ENCODE measurements around the gene TMEM248.
"Not testable (repeated sequence)": the region's sequence is repeated elsewhere in the genome, so short reads cannot be mapped to it uniquely, and the experiment has no call there.

TMEM248 gene

DNA sequence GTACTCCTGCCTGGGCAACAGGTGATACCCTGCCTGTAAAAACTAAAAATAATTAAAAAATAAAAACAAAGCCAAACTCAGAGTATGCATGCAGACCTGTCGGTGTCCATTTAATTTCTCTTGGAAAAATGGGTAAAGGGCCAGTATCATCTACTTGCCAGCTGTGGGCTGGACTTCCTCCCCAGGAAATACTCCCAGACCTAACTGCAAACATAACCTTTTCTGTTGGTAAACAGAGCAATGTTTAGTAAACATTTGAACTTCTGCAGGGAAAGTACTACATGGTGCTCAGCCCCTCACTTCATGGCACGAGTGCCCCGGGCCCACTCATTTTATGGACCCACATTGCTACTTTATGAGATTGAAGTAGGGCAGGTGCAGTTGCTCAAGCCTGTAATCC is 10.2 kb upstream of the TMEM248 start:
- no peak for DNase-seq (ENCODE audit: low spot score)

DNA sequence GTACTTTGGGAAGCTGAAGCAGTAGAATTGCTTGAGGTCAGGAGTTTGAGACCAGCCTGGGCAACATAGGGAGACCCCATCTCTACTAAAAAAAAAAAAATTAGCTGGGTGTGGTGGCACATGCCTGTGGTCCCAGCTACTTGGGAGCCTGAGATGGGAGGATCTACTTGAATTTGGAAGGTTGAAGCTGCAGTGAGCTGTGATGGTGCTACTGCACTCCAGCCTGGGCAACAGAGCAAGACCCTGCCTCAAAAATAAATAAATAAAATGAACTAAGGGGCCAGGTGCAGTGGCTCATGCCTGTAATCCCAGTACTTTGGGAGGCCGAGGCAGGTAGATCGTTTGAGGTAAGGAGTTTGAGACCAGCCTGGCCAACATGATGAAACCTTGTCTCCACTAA is 9.8 kb upstream of the TMEM248 start:
- DNase-seq (ENCODE audit: low spot score): not testable (repeated sequence)

DNA sequence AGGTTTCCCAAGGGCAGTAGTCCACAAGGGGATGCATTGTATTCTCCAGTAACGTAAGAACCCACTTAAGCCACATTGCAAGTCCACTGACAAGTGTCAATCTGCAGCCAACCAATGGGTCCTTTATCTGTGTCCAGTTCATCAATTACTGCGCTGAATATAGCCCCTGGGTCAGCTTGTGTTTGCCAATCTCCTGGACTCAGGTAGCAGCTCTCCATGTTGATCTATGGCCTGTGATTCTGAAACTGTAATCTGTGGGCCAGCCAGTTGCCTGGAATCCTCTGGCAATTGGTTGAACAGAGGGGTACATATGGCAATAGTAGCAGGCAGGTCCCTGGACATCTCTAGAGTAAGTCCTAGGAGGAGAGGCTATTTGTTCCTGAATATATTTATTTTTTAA is 8.8 kb upstream of the TMEM248 start:
- DNase-seq (ENCODE audit: low spot score): no peak

DNA sequence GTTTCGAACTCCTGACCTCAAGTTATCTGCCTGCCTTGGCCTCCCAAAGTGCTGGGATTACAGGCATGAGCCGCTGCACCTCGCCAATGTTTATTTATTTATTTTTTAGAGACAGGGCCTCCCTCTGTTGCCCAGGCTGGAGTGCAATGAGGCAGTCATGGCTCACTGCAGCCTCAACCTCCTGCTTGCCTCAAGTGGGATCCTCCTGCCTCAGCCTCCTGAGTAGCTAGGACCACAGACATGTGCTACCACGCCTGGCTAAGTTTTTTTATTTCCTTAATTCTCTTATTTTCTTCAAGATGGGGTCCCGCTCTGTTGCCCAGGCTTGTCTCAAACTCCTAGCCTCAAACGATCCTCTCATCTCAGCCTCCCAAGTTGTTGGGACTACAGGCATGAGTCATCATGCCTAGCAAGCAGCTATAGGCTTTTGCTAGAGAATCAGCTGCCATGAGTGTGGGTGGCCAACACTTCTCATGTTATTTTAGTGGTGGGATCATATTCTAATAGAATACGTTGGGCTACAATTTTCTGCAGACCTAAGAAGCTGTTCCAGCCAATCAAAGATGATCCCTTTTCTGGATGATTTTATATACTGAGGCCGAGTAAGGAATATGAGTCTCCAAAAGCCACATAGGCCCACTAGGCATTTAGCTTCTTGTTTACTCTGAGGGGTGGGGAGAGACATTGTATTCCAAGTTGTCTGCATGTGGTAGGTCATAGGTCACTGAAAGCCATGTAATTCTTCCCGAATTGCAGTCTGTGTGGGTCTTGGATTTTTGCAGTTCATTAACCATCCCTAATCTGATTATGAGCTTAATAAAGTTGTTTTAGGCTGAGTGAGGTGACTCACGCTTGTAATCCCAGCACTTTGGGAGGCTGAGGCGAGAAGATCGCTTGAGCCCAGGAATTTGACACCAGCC is 7.6 kb upstream of the TMEM248 start:
- no peak for DNase-seq (ENCODE audit: low spot score)

DNA sequence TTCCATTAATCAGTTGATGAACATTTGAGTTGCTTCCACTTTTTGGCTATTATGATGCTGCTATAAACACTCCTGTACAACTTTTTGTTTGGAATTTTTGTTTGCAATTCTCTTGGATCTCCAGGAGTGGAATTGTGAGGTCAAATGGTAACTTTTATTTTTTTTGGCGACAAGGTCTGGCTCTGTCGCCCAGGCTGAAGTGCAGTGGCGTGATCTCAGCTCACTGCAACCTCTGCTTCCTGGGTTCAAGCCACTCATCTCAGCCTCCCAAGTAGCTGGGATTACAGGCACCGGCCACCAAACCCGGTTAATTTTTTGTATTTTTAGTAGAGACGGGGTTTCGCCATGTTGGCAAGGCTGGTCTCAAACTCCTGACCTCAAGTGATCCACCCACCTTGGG is 3.1 kb upstream of the TMEM248 start:
- DNase-seq (ENCODE audit: low spot score): not testable (repeated sequence)

DNA sequence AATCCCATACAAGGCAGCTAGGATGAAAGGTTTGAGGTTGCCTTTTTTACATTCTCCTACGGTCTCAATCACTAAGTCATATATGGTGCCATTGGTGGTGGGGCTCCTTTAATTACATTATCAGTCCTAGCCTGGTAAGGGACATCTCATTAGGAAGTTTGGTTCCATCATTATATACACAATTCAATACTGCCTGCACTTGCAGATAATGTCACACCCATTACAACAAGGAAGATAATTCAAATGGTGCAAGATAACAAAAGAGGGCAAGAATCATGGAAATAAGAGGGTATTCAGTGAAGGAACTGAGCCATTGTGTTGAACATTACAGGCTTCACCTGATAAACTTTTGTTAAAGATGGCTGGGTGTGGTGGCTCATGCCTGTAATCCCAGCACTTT is 1.7 kb upstream of the TMEM248 start:
- DNase-seq (ENCODE audit: low spot score): no peak

DNA sequence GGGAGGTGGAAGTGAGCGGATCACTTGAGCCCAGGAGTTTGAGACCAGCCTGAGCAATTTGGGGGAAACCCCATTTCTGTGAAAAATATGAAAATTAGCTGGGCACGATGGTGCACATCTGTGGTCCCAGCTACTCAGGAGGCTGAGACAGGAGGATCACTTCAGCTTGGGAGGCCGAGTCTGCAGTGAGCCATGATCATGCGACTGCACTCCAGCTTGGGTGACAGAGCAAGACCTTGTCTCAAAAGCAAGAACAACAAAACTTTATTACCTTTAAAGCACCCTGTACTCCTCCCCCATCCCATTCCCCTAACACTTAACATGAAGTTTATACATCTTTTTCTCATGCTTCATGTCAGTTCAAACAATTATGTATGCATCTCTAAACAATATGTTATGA is 1.3 kb upstream of the TMEM248 start:
- no peak for DNase-seq (ENCODE audit: low spot score)

DNA sequence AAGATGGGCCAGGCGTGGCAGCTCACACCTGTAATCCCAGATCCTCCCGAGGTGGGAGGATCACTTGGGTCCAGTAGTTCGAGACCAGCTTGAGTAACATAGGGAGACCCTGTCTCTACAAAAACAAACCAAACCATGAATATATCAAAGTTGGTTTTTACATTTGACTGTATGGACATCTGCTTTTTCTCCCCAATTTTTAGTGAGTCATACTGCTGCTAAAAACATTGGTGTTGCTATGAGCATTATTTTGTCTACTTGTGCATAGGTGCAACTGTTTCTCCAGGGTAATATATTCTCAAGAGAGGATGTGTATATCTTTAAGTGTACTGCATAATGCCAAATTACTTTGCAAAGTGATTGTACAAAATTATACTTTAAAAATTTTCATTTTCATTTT is 769 bp upstream of the TMEM248 start:
- DNase-seq (ENCODE audit: low spot score): no peak

DNA sequence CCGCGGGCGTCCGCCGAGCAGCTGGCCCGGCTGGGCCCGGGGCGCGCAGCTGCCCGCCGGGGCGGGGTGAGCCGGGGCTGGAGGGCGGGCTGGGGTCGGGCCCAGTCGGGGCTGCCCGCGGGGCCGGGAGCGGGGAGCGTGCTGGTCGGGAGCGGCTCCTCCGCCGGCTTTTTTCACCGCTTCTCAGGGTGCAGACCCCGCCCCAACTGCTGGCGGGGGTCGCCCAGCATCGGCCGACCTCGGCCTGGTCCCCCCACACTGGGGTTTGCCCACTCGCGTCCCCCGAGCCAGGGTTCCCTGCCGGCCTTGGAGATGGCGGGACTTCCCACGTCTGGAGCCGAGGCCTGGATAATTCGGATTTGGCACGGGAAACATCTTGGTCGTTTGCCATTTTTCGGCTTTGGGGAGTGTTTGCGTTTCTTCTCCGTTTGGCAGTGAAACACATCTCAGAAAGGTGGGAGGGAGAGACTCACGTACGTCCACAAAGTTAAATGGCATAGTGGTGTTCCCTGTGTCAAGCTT is 432 bp downstream of the TMEM248 start:
- no peak for DNase-seq (ENCODE audit: low spot score)

DNA sequence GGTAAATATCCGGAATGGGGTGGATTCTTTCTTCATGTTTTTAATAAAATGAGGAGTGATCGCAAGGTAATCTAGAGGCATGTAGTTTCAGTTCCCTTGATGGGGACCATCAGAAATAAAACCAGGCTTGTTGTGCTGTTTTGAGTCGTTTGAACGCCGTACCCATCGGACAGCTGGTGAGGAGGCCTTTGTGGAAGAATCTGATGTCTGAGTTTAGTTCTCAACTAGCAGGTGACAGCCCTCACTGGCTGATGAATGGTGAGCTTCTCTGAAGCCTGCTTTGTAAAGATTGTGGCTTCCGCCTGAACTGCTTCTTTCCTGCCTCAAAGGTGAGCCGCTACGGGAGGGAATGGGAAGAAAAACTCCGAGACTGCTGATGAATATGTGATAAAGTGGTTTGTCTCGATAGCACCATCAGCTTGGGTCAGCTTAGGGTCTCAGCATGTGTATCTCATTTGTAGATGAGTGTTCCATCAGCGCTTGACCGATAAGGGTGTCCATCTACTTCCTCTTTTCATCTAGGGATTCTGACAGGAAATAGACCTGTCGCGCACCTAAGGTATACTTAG is 977 bp downstream of the TMEM248 start:
- DNase-seq (ENCODE audit: low spot score): peak; percentile 16

DNA sequence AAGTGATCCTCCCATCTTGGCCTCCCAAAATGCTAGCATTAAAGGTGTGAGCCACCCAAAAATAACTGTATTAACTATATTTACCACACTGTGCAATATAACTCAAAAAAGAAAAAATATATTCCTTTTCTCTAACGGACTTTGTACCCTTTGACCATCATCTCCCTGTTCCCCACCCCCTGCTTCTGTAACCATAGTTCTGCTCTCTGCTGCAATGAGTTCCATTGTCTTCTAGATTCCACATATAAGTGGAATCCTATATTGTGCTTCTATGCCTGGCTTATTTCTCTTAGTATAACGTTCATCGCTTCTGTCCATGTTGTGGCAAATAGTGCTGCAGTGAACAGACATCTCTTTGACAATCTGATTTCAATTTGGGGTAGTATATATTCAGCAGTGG is 4.2 kb downstream of the TMEM248 start:
- DNase-seq (ENCODE audit: low spot score): no peak

DNA sequence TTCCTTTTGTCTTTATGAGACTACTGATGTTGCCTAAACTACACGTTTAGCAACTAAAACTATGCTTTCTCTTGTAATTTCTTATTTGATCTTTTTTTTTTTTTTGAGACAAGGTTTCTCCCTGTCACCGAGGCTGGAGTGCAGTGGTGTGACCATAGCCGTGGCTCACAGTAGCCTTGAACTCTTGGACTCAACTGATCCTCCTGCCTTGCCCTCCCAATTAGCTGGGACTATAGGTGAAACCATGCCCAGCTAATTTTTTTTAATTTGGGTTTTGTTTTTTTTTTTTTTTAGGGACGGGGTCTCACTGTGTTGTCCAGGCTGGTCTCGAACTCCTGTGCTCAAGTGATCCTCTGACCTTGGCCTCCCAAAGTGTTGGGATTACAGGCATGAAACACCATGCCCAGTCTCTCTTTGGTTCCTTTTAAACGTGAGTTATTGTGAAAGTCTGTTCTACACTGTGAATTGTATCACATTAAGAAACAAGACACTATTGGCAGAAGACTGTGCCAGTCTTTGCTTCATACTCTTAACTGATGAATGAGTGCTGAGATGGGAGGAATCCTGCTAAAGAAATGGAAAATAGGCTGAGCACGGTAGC is 6.4 kb downstream of the TMEM248 start:
- no peak for DNase-seq (ENCODE audit: low spot score)

DNA sequence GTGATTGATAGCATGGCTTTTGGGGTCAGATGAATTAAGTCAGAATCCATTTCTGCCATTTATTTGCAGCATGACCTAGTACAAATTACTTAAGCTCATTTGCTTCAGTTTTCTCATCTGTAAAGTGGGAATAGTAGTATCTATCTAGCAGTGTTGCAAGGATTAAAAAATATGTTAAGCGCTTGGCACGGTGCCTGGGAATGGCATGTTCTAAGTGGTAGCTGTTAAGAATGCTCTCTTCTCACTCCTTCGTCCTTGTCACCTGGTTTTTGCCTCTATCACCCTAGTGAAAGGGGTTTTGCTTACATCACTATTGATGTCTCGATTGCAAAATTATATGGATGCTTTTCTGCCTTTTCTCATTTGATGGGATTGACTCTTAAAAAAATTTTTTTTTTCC is 7.4 kb downstream of the TMEM248 start:
- no peak for DNase-seq (ENCODE audit: low spot score)

DNA sequence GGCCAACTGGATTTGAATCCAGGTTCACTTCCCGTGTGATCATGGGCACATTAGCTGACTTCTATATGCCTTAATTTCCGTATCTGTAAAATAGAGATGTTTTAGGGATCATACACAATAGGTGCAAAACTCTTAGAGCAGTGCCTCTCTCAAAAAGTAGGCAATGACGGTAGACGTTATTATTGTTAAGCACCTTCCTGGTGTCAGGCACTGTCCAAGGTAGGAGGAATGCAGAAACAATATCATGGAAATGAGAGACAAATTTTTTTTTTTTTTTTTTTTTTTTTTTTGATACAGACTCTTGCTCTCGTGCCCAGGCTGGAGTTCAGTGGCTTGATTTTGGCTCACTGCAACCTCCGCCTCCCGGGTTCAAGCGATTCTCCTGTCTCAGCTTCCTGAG is 8.1 kb downstream of the TMEM248 start:
- DNase-seq (ENCODE audit: low spot score): no peak

DNA sequence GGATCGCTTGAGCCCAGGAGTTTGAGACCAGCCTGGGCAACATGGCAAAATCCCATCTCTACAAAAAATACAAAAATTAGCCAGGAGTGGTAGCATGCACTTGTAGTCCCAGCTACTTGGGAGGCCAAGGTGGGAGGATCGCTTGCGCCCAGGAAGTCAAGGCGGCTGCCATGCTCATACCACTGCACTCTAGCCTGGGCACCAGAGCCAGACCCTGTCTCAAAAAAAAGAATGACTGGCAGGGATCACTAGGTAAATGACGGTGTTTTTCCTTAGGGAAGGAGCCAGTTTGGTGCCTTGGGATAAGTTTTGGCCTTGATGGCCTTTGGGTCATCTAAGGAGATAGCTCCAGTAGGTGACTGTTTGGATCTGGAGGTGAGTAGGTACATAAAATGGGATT is 8.9 kb downstream of the TMEM248 start:
- no peak for DNase-seq (ENCODE audit: low spot score)

DNA sequence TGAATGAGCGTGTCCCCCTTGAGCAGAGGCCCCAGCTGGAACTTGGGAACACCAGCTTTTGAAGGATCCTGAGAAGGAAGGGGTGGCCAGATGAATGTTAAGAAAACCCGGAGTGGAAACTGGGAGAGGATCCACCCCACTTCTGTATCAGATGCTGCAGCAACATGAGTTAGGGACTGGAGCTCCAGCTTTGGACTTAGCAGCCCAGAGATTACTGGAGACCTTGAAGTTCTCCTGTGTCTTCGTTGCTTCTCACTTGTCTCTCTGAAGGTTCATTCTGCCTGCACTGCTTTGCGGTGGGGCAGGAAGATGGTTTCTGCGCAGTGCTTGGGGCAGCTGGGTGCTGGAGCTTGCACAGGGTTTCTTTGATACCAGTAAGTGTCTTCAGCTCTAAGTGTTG is 9.3 kb downstream of the TMEM248 start:
- DNase-seq (ENCODE audit: low spot score): no peak

DNA sequence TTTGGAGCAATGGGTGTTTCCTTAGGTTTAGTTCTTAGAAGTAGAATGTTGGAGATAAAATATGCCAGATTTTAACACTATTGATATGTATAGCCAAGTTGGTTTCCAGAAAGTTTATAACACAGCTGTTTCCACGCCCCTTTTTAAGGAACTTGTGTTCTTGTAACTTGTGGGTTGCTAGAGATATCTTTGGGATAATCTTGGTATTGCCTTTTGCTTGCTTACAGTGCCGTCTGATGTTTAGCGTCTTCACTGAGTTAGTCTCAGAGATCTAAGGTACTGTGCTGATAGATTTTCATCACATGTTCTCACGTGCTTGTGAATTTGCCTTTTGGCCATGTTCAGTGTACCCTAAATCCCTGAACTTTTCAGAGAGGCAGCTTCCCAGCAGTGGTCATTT is 12.4 kb downstream of the TMEM248 start:
- DNase-seq (ENCODE audit: low spot score): no peak

DNA sequence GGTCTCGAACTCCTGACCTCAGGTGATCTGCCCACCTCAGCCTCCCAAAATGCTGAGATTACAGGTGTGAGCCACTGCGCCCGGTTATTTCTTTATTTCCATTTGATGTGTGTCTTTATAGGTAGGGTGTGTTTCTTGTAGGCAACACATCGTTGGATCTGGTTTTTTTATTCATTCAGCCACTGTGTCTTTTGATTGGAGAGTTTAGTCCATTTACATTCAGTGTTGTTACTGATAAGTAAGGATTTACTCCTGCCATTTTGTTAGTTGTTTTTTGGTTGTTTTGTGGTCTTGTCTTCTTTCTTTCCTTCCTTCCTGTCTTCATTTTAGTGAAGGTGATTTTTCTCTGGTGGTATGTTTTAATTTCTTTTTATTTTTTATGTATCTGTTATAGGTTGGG is 16.9 kb downstream of the TMEM248 start:
- no peak for DNase-seq (ENCODE audit: low spot score)

DNA sequence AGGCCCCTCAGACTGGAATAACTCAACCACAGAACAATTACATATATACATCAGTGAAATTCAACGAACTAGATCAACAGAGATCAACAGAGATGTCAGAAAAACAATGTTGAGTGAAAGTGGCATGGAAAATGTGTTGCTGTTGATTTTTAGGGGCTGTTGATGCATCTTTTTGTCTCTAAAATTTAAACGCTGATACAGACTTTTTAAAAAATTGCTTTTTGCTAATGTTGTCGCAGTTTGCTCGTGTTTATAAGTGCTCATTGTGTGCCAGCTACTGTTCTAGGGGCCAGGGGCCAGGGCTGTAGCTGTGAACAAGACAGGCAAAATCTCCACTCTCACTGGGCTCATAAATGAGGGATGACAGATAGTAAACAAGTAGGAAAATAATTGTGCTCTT is 18.3 kb downstream of the TMEM248 start:
- DNase-seq (ENCODE audit: low spot score): no peak

DNA sequence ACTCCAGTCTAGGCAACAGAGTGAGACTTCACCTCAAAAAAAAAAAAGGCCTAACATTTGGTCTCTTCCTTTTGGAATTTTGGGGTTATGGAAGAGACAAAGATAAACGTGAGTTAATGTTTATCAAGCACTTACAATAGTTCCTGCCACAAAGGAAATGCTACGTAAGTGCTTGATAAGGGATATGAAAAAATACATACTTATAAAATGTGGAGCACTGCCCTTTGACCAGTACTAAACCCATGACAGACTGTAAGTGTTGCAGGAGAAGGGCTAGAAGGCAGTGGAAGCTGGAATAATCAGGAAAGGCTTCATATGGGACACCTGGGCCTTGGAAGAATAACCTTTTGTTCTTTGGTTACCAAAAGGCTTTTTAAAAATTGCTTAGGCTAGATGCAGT is 25.5 kb downstream of the TMEM248 start:
- DNase-seq (ENCODE audit: low spot score): no peak

DNA sequence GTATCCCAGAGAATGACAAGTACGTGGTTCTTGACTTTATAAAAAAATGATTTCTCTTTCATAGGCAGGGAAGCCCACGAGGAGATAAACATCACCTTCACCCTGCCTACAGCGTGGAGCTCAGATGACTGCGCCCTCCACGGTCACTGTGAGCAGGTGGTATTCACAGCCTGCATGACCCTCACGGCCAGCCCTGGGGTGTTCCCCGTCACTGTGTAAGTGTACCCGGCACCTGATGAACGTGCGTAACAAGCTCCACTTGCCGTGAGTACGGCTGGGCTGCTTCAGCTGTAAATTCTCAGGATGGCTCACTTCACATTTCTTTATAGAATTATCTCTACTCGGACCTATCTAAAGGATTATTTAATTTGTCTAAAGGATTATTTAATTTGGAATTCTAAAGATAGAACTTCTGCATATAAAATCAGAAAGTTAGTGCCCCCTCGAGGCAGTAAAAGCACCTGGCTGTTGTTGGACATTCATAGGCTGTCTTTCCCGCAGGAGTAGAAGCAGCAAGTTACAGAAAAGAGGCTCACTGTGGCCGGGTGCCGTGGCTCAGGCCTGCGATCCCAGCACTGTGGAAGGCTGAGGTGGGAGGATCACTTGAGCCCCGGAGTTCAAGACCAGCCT is 27.6 kb downstream of the TMEM248 start:
- DNase-seq (ENCODE audit: low spot score): no peak

DNA sequence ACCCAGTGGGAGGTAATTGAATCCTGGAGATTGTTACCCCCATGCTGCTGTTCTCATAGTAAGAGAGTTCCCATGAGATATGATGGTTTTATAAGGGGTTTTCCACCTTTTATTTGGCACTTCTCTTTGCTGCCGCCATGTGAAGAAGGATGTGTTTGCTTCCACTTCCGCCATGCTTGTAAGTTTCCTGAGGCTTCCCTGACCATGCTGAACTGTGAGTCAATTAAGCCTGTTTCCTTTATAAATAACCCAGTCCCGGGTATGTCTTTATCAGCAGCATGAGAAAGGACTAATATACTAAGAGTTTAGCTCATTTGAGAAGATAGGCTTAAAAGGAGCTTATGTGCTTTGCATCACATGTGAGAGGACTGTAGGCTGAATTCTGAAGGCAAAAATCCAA is 29.3 kb downstream of the TMEM248 start:
- no peak for DNase-seq (ENCODE audit: low spot score)

DNA sequence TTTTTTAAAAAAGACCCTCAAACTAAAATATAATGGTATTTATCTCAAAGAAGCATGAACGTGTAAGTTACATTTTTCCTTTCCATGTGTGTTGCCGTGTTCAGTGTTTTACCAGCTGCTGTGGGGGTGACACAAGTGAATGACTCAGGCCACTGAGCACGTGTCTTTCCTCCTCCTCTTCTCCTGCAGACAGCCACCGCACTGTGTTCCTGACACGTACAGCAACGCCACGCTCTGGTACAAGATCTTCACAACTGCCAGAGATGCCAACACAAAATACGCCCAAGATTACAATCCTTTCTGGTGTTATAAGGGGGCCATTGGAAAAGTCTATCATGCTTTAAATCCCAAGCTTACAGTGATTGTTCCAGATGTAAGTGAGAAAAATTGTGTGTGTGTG is 29.7 kb downstream of the TMEM248 start:
- DNase-seq (ENCODE audit: low spot score): peak; percentile 93

All from Ammon's horn (tissue), 1 donor.